Prostate gland (tissue), 2 donors: ENCODE results near the gene SPATA31C2.

Experiments used
- POLR2A ChIP-seq: fragments of 450-650 bp; IDR thresholded peaks from one replicate; pipeline ENCODE4 v1.6.1; 2016; ENCODE audit warnings: antibody characterized with exemption, mild to moderate bottlenecking
- POLR2AphosphoS5 ChIP-seq: sonication (generic); formaldehyde crosslinking; IDR thresholded peaks from one replicate; pipeline ENCODE4 v1.6.1; 2017; ENCODE audit warnings: antibody characterized with exemption
- TF ChIP-seq, protein P1 (sequence below), 4 experiments: fragments of 200-600 bp in 2 of 4; fragments of 450-650 bp in 2 of 4; sonication (generic) in 2 of 4; IDR thresholded peaks; 1 replicate in 3 of 4; 2 replicates in 1 of 4; pipeline ENCODE4 v1.5.1; 2016 to 2019; ENCODE audit warnings: antibody characterized with exemption in 4 of 4, mild to moderate bottlenecking in 2 of 4, moderate library complexity in 2 of 4

DNA sequence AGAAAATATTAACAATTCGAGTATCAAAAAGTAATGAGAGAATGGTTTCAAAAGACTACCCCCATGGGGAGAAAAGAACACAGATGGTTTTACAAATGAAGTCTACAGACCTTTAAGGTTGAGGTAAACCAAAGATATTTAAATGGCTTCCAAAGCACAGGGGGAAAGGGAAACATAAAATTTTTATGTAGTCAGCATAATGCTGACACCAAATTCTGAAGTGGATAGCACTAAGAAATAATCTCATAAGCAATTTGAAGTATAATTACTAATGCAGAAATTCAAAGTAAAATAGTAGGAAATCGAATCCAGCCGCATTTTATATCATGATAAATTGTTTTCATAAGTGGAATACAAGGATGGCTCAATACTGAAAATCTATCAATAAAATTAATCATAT, 30.3 kb upstream of the SPATA31C2 start:
- TF ChIP-seq POLR2A (no peak), POLR2AphosphoS5 (no peak)
- TF ChIP-seq, protein P1, sequence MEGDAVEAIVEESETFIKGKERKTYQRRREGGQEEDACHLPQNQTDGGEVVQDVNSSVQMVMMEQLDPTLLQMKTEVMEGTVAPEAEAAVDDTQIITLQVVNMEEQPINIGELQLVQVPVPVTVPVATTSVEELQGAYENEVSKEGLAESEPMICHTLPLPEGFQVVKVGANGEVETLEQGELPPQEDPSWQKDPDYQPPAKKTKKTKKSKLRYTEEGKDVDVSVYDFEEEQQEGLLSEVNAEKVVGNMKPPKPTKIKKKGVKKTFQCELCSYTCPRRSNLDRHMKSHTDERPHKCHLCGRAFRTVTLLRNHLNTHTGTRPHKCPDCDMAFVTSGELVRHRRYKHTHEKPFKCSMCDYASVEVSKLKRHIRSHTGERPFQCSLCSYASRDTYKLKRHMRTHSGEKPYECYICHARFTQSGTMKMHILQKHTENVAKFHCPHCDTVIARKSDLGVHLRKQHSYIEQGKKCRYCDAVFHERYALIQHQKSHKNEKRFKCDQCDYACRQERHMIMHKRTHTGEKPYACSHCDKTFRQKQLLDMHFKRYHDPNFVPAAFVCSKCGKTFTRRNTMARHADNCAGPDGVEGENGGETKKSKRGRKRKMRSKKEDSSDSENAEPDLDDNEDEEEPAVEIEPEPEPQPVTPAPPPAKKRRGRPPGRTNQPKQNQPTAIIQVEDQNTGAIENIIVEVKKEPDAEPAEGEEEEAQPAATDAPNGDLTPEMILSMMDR (IDR thresholded peaks at IDR 0.05): no peak
